ENCODE measurements around the gene PUM1.

PUM1 gene

GRCh38 chr1:30927448-30927847 is 138.1 kb downstream of the PUM1 start:
- DNase-seq (ENCODE audit: low read depth) = no peak

DNA sequence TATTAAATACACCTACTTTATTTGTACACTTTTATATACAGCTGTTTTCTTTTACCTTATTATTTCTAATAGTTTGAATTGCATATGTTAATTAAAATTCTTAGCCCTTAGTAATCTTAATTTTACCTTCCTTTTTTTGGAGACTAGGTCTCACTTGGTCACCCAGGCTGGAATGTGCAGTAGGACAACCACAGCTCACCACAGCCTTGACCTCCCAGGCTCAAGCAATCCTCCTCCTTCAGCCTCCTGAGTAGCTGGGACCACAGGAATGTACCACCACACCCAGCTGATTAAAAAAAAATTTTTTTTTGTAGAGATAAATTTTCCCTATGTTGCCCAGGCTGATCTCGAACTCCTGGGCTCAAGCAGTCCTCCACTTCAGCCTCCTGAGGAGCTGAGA is 141.9 kb downstream of the PUM1 start:
- no peak for DNase-seq (ENCODE audit: low read depth)

GRCh38 chr1:30920827-30921226 is 144.7 kb downstream of the PUM1 start:
- DNase-seq (ENCODE audit: low read depth) = no peak

DNA sequence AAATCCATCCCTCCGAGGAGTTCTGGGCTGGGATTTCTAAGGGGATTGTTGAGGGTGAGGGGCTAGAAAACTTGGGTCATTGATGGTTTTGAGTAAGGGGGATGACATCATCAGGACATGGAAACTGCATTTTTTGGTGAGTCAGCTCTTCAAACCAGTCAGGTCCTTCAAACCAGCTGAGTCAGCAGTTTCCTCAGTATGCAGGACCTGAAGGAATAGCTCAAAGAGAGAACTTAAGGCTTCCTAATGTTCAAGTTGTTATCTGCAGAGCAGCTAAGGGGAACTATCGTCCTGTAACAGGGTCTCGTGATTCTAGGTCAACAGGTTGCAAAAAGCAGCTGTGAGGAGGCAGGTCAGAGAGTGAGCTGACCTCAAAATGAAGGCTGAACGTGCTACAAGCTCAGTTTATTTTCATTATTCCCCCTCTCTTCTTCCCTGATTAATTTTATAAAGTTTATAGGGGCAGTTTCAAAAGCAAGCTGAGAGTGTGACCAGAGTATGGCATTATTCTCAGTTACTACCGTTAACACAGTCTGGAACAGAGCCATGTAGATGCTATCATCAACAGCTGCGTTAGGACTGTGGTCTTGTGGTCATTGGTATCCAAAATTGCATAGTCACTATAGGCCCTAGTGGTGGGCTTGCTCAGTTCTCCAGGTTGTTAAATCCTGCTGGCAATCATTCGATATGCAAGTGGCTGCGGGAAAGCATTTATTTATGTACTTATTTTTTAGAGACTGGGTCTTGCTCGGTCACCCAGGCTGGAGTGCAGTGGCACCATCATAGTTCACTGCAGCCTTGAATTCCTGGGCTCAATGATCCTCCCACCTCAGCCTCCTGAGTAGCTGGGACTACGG is 146.3 kb downstream of the PUM1 start:
- DNase-seq (ENCODE audit: low read depth) = no peak

- no peak for DNase-seq (ENCODE audit: low read depth)
These were observed 149.2 kb downstream of the PUM1 start for GRCh38 chr1:30916296-30916695.

DNA sequence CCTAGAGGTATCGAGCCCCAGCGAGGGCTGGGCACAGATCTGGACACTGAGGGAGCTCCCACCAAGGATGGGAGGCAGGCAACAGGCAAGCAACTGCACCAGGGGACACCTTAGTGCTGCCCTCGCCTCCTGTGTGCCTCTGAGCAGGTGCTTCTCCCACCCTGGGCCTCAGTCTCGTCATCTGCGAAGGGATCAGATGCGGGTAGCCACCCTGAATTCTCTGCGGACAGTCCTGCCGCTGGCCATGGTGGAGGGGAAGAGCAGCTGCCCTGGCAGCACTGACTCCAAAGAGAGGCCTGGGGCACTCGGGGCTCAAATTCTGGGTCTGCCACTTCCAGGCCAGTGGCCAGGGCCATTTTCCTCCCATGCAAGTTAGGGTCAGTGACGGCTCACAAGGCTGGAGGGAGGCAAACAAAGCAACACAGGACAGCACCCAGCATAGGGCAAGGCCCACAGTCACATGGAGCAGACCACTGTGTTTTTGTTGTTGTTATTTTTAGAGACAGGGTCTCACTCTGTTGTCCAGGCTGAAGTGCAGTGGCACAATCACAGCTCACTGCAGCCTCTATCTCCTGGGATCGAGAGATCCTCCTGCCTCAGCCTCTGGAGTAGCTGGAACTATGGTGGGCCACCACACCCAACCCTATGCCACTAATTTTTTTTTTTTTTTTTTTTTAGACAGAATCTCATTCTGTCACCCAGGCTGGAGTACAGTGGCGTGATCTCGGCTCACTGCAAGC is 149.9 kb downstream of the PUM1 start:
- DNase-seq (ENCODE audit: low read depth) = no peak

DNA sequence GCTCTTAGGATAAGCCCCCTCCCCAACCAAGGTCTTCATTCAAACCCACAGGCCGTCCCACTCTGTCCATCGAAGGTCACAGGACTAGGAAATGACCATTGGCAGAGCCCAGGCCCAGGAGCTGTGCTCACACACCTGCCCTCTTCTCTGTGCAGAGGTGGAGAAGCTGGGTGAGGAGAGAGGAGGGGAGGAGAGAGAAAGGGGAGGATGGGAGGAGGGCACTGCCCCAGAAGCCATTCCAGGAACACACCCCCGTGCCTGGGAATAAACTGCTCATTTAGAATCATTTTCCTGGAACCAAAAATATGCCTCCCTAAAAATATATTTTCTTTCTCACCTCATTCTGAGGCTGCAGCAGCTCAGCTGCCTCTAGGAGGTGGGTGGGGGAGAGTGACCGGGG is 150.6 kb downstream of the PUM1 start:
- no peak for DNase-seq (ENCODE audit: low read depth)

GRCh38 chr1:30914587-30914922 is 151.0 kb downstream of the PUM1 start:
- DNase-seq (ENCODE audit: low read depth) = no peak

DNA sequence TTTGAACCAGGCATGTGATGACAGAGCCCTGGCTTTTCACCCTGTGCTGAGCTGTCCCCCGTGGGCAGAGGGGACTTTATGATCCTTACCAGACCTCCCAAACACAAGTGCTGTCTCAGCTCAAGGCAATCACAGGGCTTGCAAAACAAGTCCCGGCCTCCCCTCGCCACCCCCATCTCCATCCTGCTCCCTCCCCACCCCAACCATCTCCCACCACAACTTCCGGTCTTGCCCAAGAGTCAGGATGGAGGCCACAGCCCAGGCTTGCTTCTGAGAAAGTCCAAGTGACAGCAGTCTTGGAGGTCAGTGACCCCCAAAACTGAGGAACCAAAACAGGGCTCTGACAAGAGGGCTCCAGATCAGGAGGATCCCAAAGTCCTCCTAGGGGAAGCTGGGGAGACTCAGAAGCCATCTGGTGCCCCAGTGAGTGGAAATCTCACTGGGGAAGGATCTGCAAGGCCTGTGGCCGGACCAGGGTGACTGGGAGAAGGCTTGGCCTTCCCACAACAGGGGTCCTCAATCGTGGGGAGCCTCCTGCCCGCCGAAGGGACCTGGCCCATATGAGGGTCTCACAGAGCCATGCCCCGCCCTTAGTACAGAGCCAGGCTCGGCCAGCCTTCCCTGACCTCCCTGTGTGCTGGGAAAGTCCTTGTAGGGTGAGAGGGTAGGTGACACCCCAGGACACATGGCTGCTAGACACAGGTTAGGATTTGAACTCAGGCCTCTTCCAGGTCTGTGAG is 152.4 kb downstream of the PUM1 start:
- no peak for DNase-seq (ENCODE audit: low read depth)

DNA sequence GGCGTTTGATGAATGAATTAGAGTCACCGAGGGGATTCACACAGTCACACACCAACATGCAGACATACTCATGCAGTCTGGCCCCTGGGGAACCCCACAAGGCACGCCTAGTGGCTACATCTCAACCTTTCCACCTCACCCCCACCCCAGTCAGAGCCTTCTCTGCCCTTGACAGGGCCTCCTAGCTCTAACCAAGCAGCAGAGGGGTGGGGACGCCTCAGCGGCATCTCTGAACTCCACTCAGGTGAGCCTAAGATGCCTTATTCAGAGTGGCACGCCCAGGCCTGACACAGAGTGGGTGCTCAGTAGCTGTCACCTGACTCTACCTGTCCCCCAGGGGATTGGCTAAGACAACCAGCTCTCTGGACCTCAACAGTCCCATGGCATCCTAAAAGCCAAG is 153.3 kb downstream of the PUM1 start:
- no peak for DNase-seq (ENCODE audit: low read depth)

- DNase-seq (ENCODE audit: low read depth) = no peak
These were observed 154.2 kb downstream of the PUM1 start for GRCh38 chr1:30911059-30911954.

DNA sequence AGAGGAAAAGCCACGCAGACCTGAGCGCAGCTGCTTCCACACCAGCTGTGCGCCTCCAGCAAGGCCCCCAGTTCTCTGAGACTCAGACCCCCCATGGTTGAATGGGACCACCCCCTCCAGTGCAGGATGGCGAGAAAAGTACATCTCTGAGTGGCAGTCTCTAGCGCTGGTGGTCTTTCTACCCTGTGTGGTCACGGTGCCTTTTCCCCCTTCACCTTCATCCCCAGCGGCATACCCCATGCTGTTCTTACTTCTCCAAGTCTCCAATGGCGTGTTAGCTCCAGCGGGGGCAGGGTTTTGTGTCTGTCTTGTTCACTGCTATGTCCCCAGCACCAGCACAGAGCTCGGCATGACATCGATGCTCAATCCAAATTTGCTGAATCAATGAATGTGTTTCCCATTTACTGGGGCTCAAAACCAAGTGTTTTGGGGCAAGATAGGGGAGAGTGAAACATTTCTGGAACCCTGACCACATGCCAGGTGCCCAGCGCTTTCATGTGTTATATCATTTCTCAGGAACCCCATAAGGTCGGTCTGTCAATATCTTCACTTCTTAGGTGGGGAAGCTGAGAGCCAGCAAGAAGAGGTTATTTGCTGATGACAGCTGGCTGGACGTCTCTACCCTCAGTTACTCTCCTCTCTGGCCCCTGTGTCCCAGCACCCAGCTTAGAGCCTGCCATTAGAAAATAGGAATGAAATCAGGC is 156.0 kb downstream of the PUM1 start:
- DNase-seq (ENCODE audit: low read depth) = no peak

DNA sequence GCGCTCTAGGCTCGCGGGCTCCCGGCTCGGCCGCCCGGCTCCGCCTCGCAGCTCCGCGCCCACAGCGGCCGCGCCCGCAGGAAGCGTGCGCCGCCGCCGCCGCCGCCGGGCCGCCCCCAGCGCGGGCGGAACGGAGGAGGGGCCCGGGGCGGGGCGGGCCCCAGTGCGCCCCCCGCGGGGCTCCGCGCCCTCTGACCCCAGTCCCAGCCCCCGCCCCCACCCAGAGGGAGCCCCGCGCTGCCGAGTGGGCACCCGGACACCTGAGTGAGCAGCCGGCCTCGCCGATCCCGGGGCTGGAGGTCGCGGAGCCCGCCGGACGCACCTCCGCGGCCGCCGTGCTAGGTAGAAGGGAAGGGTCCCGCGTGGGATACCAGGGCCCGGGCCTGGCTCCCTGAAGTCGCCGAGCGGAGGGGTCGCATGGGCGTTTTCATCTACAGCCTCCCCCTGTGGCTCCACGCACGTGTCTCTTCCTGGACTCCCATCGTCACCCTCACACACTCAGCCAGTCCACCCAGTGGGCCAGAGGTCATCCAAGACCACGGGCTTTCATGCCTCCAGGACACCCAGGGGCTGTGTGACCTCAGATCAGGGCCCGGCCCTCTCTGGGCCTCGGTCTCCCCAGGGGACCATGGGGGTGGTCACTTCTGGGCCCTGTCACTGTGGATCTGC is 156.7 kb downstream of the PUM1 start, which contains the start of gene SDC3:
Gene SDC3 (minus strand): TSS at position 63 of the 669 bp plus-strand sequence. CDS start 172 bp downstream, outside the sequence.
- DNase-seq (ENCODE audit: low read depth) = no peak

DNA sequence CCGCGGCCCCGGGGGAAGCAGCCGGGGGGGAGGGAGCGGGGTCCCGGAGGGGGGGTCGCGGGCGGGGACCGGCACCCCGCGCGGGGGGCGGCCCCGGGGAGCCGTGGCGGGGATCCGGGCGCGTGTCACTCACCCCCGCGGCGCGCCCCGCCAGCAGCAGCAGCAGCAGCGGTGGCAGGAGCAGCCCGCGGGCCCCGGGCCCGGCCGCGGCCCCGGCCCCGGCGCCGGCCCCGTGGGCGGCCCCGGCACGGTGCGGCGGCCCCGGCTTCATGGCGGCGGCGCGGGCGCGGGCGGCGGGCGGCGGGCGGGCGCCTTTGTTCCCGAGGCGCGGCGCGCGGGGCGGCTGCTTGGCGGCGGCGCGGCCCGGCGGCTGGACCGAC is 157.2 kb downstream of the PUM1 start:
- DNase-seq (ENCODE audit: low read depth) = no peak

DNA sequence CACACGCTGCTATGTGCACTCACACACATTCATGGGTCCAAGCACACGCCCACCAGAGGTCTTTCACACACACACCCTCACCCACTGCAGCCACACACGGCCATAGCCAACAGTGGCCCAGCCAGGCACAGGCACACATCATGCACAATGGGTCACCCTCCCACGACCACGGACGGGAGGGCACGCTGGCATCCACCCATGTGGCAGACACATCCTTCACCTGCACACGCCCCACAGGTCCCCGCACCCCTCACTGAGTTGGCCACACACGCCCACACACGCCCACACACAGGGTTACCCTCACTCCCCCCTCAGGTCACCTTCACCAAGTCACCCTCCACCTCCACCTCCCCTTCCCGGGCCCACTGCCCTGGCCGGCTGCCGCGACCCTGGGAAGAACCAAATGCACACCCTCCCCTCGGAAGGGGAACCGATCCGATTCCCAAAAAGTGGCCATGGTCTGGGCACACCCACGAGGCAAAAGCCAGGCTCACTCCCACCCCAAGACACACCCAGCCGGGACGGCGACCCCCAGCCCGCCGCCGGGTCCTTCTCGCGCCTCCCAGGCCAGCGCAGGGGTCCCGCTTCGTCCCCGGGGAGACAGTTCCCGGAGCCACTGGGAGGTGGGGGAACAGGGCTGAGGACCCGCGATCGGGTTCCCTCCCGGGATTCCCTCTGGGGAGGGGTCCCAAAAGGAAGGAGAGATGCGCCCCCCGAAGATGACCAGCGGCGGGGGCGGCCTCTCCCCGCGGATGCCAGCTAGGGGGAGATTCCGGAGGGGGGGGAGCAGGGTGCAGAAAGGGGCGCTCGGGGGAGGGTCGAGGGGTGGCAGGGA is 157.8 kb downstream of the PUM1 start:
- no peak for DNase-seq (ENCODE audit: low read depth)

GRCh38 chr1:30906631-30907441 is 158.7 kb downstream of the PUM1 start:
- no peak for DNase-seq (ENCODE audit: low read depth)

GRCh38 chr1:30905916-30906620 is 159.4 kb downstream of the PUM1 start:
- no peak for DNase-seq (ENCODE audit: low read depth)

- DNase-seq (ENCODE audit: low read depth) = no peak
These were observed 160.1 kb downstream of the PUM1 start for GRCh38 chr1:30905403-30905802.
